Smooth muscle cell (in vitro differentiated cells): ENCODE measurements around the gene SORCS2. TPM values are rescaled to one million over a fixed set of nuclear protein-coding genes. Genes with fewer than 3 reads are reported as not detected.

Experiments
- DNase-seq: peaks from one replicate; lab custom pipeline; 2025; ENCODE audit not compliant: unreplicated experiment; lab: John Stamatoyannopoulos, UW
- H2AFZ ChIP-seq: fragments of 200-600 bp; sonication (generic); 2 replicates; pipeline ENCODE4 v1.6.0; 2016; ENCODE audit warnings: antibody characterized with exemption, low read depth, mild to moderate bottlenecking
- H3F3A ChIP-seq: fragments of 200-600 bp; sonication (generic); 2 replicates; pipeline ENCODE4 v1.6.0; 2017; ENCODE audit warnings: antibody characterized with exemption, low read depth
- H3K27ac ChIP-seq: fragments of 200-600 bp; sonication (generic); 2 replicates; pipeline ENCODE4 v1.5.1; 2016; ENCODE audit warnings: low read depth, mild to moderate bottlenecking
- H3K27me3 ChIP-seq: fragments of 200-600 bp; sonication (generic); 2 replicates; pipeline ENCODE4 v1.6.1; 2016; ENCODE audit warnings: low read depth, mild to moderate bottlenecking
- H3K36me3 ChIP-seq: fragments of 200-600 bp; sonication (generic); 2 replicates; pipeline ENCODE4 v1.5.1; 2016; ENCODE audit warnings: low read depth
- H3K4me1 ChIP-seq: fragments of 200-600 bp; sonication (generic); 2 replicates; pipeline ENCODE4 v1.5.1; 2016; ENCODE audit warnings: low read depth
- H3K4me2 ChIP-seq: fragments of 200-600 bp; sonication (generic); 2 replicates; pipeline ENCODE4 v1.6.0; 2016; ENCODE audit warnings: mild to moderate bottlenecking
- H3K4me3 ChIP-seq: fragments of 200-600 bp; sonication (generic); 2 replicates; pipeline ENCODE4 v1.5.1; 2016; ENCODE audit warnings: mild to moderate bottlenecking
- H3K79me2 ChIP-seq: fragments of 200-600 bp; sonication (generic); 2 replicates; pipeline ENCODE4 v1.6.0; 2016; ENCODE audit warnings: low read depth, mild to moderate bottlenecking
- H3K9ac ChIP-seq: fragments of 200-600 bp; sonication (generic); 2 replicates; pipeline ENCODE4 v1.6.0; 2016; ENCODE audit warnings: low read depth
- H3K9me3 ChIP-seq: fragments of 200-600 bp; sonication (generic); replicated peaks from 2 replicates; pipeline ENCODE4 v1.5.1; 2016; ENCODE audit warnings: low read depth
- H4K20me1 ChIP-seq: fragments of 200-600 bp; sonication (generic); 2 replicates; pipeline ENCODE4 v1.6.0; 2016; ENCODE audit warnings: low read depth
- WGBS: methylation state at CpG from one replicate; pipeline ENCODE4 v1.1.7; 2016; ENCODE audit warnings: low lambda C conversion rate; 5-methylcytosine and 5-hydroxymethylcytosine counted together
- polyA plus RNA-seq: library from polyadenylated mRNA; unstranded; fragments of >200 nt; fragmentation: Nextera tagmentation; extraction: Ambion mirVana; gene quantifications from 2 replicates; pipeline ENCODE4 v1.2.1, GENCODE V29; 2016
- total RNA-seq: library from RNA; depleted of rRNA; stranded (reverse); fragments of >200 nt; gene quantifications from 2 replicates; pipeline ENCODE4 v1.2.3, GENCODE V29; 2014
- TF ChIP-seq, protein P1 (sequence below): fragments of 200-600 bp; sonication (generic); IDR thresholded peaks from 2 replicates; pipeline ENCODE4 v1.5.1; 2017; ENCODE audit warnings: borderline replicate concordance, mild to moderate bottlenecking, antibody characterized with exemption; ENCODE audit not compliant: insufficient read depth, poor library complexity, severe bottlenecking

SORCS2 gene
- total and polyA plus RNA-seq, 2 experiments from 2014 or later, result 5.2 to 9.3 TPM

GRCh38 chr4:7666011-7666410 lies 473.7 kb downstream of the SORCS2 start:
- no peaks in the 10 kb centered on the region for H3K27me3 ChIP-seq
- no peak overlapping the region for H3K9ac ChIP-seq
- no peak overlapping the region for H3K4me2 ChIP-seq
- H3K79me2 ChIP-seq, result no peaks in the 10 kb centered on the region
- H3K4me1 ChIP-seq, result no peaks in the 10 kb centered on the region
- H3K9me3 ChIP-seq, result no peaks in the 10 kb centered on the region
- no peak overlapping the region for H3K27ac ChIP-seq
- no peak overlapping the region for H3K4me3 ChIP-seq
- TF ChIP-seq, protein P1, sequence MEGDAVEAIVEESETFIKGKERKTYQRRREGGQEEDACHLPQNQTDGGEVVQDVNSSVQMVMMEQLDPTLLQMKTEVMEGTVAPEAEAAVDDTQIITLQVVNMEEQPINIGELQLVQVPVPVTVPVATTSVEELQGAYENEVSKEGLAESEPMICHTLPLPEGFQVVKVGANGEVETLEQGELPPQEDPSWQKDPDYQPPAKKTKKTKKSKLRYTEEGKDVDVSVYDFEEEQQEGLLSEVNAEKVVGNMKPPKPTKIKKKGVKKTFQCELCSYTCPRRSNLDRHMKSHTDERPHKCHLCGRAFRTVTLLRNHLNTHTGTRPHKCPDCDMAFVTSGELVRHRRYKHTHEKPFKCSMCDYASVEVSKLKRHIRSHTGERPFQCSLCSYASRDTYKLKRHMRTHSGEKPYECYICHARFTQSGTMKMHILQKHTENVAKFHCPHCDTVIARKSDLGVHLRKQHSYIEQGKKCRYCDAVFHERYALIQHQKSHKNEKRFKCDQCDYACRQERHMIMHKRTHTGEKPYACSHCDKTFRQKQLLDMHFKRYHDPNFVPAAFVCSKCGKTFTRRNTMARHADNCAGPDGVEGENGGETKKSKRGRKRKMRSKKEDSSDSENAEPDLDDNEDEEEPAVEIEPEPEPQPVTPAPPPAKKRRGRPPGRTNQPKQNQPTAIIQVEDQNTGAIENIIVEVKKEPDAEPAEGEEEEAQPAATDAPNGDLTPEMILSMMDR, result no peak
- H4K20me1 ChIP-seq, result no peaks in the 10 kb centered on the region
- no peak overlapping the region for H2AFZ ChIP-seq
- no peak for DNase-seq
- WGBS, result 86% methylated on average over 15 of the region's 15 CpGs
- H3K36me3 ChIP-seq, result no peaks in the 10 kb centered on the region
- no peaks in the 10 kb centered on the region for H3F3A ChIP-seq

GRCh38 chr4:7666744-7667143 lies 474.4 kb downstream of the SORCS2 start:
- no peak for DNase-seq
- Histone ChIP-seq H3K9ac (no peak overlapping the region), H4K20me1 (no peaks in the 10 kb centered on the region), H3K4me3 (no peak overlapping the region), H3K9me3 (no peaks in the 10 kb centered on the region), H3K27ac (no peak overlapping the region), H3K27me3 (no peaks in the 10 kb centered on the region), H2AFZ (no peak overlapping the region), H3K4me2 (no peak overlapping the region), H3F3A (no peaks in the 10 kb centered on the region), H3K4me1 (no peaks in the 10 kb centered on the region), H3K79me2 (no peaks in the 10 kb centered on the region), H3K36me3 (no peaks in the 10 kb centered on the region)
- TF ChIP-seq, protein P1, result no peak
- WGBS, result 95% methylated on average over 6 of the region's 6 CpGs

GRCh38 chr4:7668271-7668670 lies 475.9 kb downstream of the SORCS2 start:
- Histone ChIP-seq H3K4me2 (no peak overlapping the region), H3K27me3 (no peaks in the 10 kb centered on the region), H3K36me3 (no peaks in the 10 kb centered on the region), H3K27ac (no peak overlapping the region), H3K9me3 (peaks cover 2% of the 10 kb centered on the region), H2AFZ (no peak overlapping the region), H3F3A (no peaks in the 10 kb centered on the region), H3K4me3 (no peak overlapping the region), H3K4me1 (no peaks in the 10 kb centered on the region), H4K20me1 (no peaks in the 10 kb centered on the region), H3K79me2 (no peaks in the 10 kb centered on the region), H3K9ac (no peak overlapping the region)
- TF ChIP-seq, protein P1, result no peak
- 83% methylated on average over 4 of the region's 4 CpGs for WGBS
- DNase-seq, result no peak

DNA sequence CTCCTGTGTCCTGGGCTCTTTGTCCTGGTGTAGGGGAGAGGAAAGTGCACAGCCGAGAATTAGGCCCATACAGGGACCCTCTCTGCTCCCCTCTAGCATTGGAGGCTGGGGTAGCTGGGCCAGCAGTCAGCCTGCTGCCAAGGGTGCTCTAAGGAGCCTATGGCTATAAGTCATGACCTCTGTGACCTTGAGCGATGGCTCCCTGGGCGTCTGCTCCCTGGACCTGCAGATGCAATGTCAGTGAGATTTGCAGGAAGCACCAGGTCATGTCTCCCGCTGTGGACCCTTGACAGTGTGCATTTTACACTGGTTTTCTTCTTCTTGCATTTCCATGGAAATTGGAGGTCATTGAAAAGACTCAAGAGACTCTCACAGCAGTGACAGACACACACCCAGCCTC lies 476.5 kb downstream of the SORCS2 start:
- H3K4me1 ChIP-seq, result no peaks in the 10 kb centered on the region
- no peak overlapping the region for H3K9ac ChIP-seq
- H3K36me3 ChIP-seq, result no peaks in the 10 kb centered on the region
- no peak overlapping the region for H3K27ac ChIP-seq
- WGBS, result 87% methylated on average over 4 of the region's 4 CpGs
- H3F3A ChIP-seq, result no peaks in the 10 kb centered on the region
- H3K9me3 ChIP-seq, result peaks cover 2% of the 10 kb centered on the region
- H3K4me2 ChIP-seq, result no peak overlapping the region
- TF ChIP-seq, protein P1, result no peak
- no peaks in the 10 kb centered on the region for H3K79me2 ChIP-seq
- no peak overlapping the region for H3K4me3 ChIP-seq
- H4K20me1 ChIP-seq, result no peaks in the 10 kb centered on the region
- no peak overlapping the region for H2AFZ ChIP-seq
- no peak for DNase-seq
- H3K27me3 ChIP-seq, result no peaks in the 10 kb centered on the region
